ENCODE measurements around the gene MYH10. TPM values are rescaled to one million over a fixed set of nuclear protein-coding genes. Genes with fewer than 3 reads are reported as not detected.

Gene MYH10
- total RNA-seq, 1 experiment from 2014 or later = 251 TPM

DNA sequence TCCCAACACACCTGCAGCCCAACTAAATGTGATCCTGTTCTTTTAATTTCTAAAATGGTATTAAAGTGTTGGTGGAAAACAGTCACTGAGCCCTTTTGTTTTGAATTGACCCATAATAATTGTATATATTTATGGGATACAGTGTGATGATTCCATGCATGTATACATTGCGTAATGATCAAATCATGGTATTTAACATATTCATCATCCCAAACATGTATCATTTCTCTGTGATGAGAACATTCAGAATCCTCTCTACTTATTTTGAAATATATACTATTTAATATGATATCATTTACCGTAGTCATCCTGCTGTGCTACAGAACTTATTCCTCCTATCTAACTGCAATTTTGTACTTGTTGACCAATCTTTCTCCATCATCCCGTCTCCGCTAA lies 14.0 kb upstream of the MYH10 start:
- Histone ChIP-seq H4K20me1 (ENCODE audit: control insufficient read depth, insufficient read depth, insufficient read length) (no peaks in the 10 kb centered on the region), H3K23ac (ENCODE audit: insufficient read length, low read depth, low read length) (no peak overlapping the region), H3K14ac (ENCODE audit: insufficient read depth, low read length) (no peak overlapping the region), H2BK15ac (ENCODE audit: low read depth, low read length) (no peak overlapping the region), H3K18ac (ENCODE audit: insufficient read length, low read depth, low read length) (no peak overlapping the region), H3K27ac (ENCODE audit: insufficient read length, low read depth, low read length) (no peak overlapping the region), H3K4me2 (ENCODE audit: insufficient read depth, insufficient read length, low read length) (no peak overlapping the region), H2BK20ac (ENCODE audit: low read depth, low read length, poor library complexity, severe bottlenecking) (no peak overlapping the region), H3K27me3 (ENCODE audit: insufficient read depth, low read length) (no peaks in the 10 kb centered on the region), H2AK5ac (ENCODE audit: insufficient read length, low read length) (no peak overlapping the region), H3K9ac (ENCODE audit: extremely low read depth, insufficient read length, low read length) (no peak overlapping the region), H2BK5ac (ENCODE audit: insufficient read length, low read length) (no peak overlapping the region), H3T11ph (ENCODE audit: low read length) (peak overlapping the region; percentile 77), H4K8ac (replicated peaks; ENCODE audit: insufficient read length, low read depth, low read length) (no peak overlapping the region), H3K4ac (ENCODE audit: low read depth, low read length) (no peak overlapping the region), H4K91ac (ENCODE audit: insufficient read length, low read depth, low read length) (no peak overlapping the region), H3K23me2 (ENCODE audit: insufficient read length, low read depth, low read length, poor library complexity, severe bottlenecking) (no peaks in the 10 kb centered on the region), H3K9me3 (ENCODE audit: control insufficient read depth, low read depth, low read length) (no peaks in the 10 kb centered on the region), H2AFZ (ENCODE audit: low read length) (no peak overlapping the region), H3K4me1 (ENCODE audit: insufficient read depth, low read length) (no peaks in the 10 kb centered on the region), H3K56ac (ENCODE audit: insufficient read length, low read depth, low read length) (no peak overlapping the region), H4K5ac (ENCODE audit: insufficient read length, low read depth, low read length) (no peak overlapping the region), H3K79me1 (ENCODE audit: insufficient read depth, low read depth, low read length, poor library complexity, severe bottlenecking) (no peaks in the 10 kb centered on the region), H2BK120ac (ENCODE audit: low read depth, low read length, poor library complexity, severe bottlenecking) (peak overlapping the region; percentile 10), H3K79me2 (ENCODE audit: insufficient read depth, low read length) (no peaks in the 10 kb centered on the region), H2BK12ac (ENCODE audit: insufficient read length, low read depth, low read length) (no peak overlapping the region)
- no peaks in the 10 kb centered on the region for H3K27me3 Mint-ChIP-seq (ENCODE audit: low read depth)
- H3K27ac Mint-ChIP-seq = peak overlapping the region in 1 of 3 experiments; percentile 32; a peak in 2 of 7 replicates
- H3K36me3 Mint-ChIP-seq (ENCODE audit: insufficient read depth in 1 of 3, low read depth in 3 of 3) = no peaks in the 10 kb centered on the region
- TF ChIP-seq, protein P1, sequence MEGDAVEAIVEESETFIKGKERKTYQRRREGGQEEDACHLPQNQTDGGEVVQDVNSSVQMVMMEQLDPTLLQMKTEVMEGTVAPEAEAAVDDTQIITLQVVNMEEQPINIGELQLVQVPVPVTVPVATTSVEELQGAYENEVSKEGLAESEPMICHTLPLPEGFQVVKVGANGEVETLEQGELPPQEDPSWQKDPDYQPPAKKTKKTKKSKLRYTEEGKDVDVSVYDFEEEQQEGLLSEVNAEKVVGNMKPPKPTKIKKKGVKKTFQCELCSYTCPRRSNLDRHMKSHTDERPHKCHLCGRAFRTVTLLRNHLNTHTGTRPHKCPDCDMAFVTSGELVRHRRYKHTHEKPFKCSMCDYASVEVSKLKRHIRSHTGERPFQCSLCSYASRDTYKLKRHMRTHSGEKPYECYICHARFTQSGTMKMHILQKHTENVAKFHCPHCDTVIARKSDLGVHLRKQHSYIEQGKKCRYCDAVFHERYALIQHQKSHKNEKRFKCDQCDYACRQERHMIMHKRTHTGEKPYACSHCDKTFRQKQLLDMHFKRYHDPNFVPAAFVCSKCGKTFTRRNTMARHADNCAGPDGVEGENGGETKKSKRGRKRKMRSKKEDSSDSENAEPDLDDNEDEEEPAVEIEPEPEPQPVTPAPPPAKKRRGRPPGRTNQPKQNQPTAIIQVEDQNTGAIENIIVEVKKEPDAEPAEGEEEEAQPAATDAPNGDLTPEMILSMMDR (conservative IDR thresholded peaks at IDR 0.05) = no peak
- no peak overlapping the region for H3K4me3 Mint-ChIP-seq
- H3K9me3 Mint-ChIP-seq = no peaks in the 10 kb centered on the region
- peaks cover 9 to 19% of the 10 kb centered on the region in 2 experiments for H3K4me1 Mint-ChIP-seq
- DNase-seq = no peak
- no CpG with 5 or more reads among the region's 4 CpGs for WGBS (ENCODE audit: extremely low coverage, insufficient read length, low lambda C conversion rate)
